Astrocyte (in vitro differentiated cells and primary cell): ENCODE data around the gene PPP1R3E. TPM values are rescaled to one million over a fixed set of nuclear protein-coding genes. Genes with fewer than 3 reads are reported as not detected.

ENCODE experiments used
- DNase-seq: peaks from one replicate; pipeline ENCODE4 v3.0.0-alpha.2; 2010; ENCODE audit warnings: low read depth
- FAIRE-seq: peaks from 2 replicates; lab custom pipeline; 2011; peaks lifted over from hg19 to GRCh38; lab: Jason Lieb, UNC
- H2AFZ ChIP-seq: 2 replicates; pipeline ENCODE4 v1.6.0; 2012; ENCODE audit warnings: low read depth, low read length, inconsistent platforms
- H3K27ac ChIP-seq: 2 replicates; pipeline ENCODE4 v1.5.1; 2011; ENCODE audit warnings: low read depth, low read length, inconsistent platforms
- H3K27me3 ChIP-seq: 2 replicates; pipeline ENCODE4 v1.6.0; 2011; ENCODE audit warnings: low read length, inconsistent platforms; ENCODE audit not compliant: insufficient read depth
- H3K36me3 ChIP-seq: 2 replicates; pipeline ENCODE4 v1.5.1; 2011; ENCODE audit warnings: low read length, inconsistent platforms; ENCODE audit not compliant: insufficient read depth
- H3K4me1 ChIP-seq: 2 replicates; pipeline ENCODE4 v1.5.1; 2011; ENCODE audit warnings: low read length, inconsistent platforms; ENCODE audit not compliant: insufficient read depth
- H3K4me2 ChIP-seq: 2 replicates; pipeline ENCODE4 v1.6.0; 2012; ENCODE audit warnings: low read length, inconsistent platforms
- H3K4me3 ChIP-seq: 2 replicates; pipeline ENCODE4 v1.5.1; 2011; ENCODE audit warnings: low read depth, mild to moderate bottlenecking, low read length, inconsistent platforms; ENCODE audit not compliant: insufficient read depth
- H3K79me2 ChIP-seq: 2 replicates; pipeline ENCODE4 v1.6.0; 2012; ENCODE audit warnings: mild to moderate bottlenecking, low read length, inconsistent platforms; ENCODE audit not compliant: insufficient read depth
- H3K9ac ChIP-seq: 2 replicates; pipeline ENCODE4 v1.6.0; 2012; ENCODE audit warnings: mild to moderate bottlenecking, low read length, inconsistent platforms
- H3K9me3 ChIP-seq: 2 replicates; pipeline ENCODE4 v1.5.1; 2012; ENCODE audit warnings: low read depth, mild to moderate bottlenecking, low read length, inconsistent platforms; ENCODE audit not compliant: insufficient read depth
- H4K20me1 ChIP-seq: 2 replicates; pipeline ENCODE4 v1.6.0; 2012; ENCODE audit warnings: low read length, inconsistent platforms; ENCODE audit not compliant: insufficient read depth
- H3K27ac Mint-ChIP-seq: one replicate; pipeline ENCODE4 v1.8.0; 2021; ENCODE audit warnings: mild to moderate bottlenecking, mixed read lengths; ENCODE audit not compliant: unreplicated experiment
- H3K27me3 Mint-ChIP-seq: one replicate; pipeline ENCODE4 v1.8.0; 2021; ENCODE audit warnings: low read depth, mixed read lengths; ENCODE audit not compliant: unreplicated experiment
- H3K36me3 Mint-ChIP-seq: one replicate; pipeline ENCODE4 v1.8.0; 2021; ENCODE audit warnings: low read depth, mixed read lengths; ENCODE audit not compliant: unreplicated experiment
- H3K4me1 Mint-ChIP-seq: one replicate; pipeline ENCODE4 v1.8.0; 2021; ENCODE audit warnings: low read depth, mixed read lengths; ENCODE audit not compliant: unreplicated experiment
- H3K4me3 Mint-ChIP-seq: one replicate; pipeline ENCODE4 v1.8.0; 2021; ENCODE audit warnings: mild to moderate bottlenecking, moderate library complexity, mixed read lengths; ENCODE audit not compliant: unreplicated experiment
- H3K9me3 Mint-ChIP-seq: one replicate; pipeline ENCODE4 v1.8.0; 2021; ENCODE audit warnings: mild to moderate bottlenecking, mixed read lengths; ENCODE audit not compliant: unreplicated experiment
- EZH2 ChIP-seq: IDR thresholded peaks from 2 replicates; pipeline ENCODE4 v1.6.1; 2012; ENCODE audit warnings: mild to moderate bottlenecking, low read length, inconsistent platforms; ENCODE audit not compliant: insufficient read depth
- total RNA-seq: library from RNA; stranded (reverse); gene quantifications from 2 replicates; pipeline ENCODE4 v1.2.1, GENCODE V29; 2021
- TF ChIP-seq, protein P1 (sequence below): IDR thresholded peaks from 2 replicates; pipeline ENCODE4 v1.5.1; 2011; ENCODE audit warnings: low read depth, mild to moderate bottlenecking, inconsistent platforms, low read length, moderate library complexity; ENCODE audit not compliant: insufficient read depth

The PPP1R3E gene
- total RNA-seq, 1 donor from 2014 or later, result 3.6 TPM

DNA sequence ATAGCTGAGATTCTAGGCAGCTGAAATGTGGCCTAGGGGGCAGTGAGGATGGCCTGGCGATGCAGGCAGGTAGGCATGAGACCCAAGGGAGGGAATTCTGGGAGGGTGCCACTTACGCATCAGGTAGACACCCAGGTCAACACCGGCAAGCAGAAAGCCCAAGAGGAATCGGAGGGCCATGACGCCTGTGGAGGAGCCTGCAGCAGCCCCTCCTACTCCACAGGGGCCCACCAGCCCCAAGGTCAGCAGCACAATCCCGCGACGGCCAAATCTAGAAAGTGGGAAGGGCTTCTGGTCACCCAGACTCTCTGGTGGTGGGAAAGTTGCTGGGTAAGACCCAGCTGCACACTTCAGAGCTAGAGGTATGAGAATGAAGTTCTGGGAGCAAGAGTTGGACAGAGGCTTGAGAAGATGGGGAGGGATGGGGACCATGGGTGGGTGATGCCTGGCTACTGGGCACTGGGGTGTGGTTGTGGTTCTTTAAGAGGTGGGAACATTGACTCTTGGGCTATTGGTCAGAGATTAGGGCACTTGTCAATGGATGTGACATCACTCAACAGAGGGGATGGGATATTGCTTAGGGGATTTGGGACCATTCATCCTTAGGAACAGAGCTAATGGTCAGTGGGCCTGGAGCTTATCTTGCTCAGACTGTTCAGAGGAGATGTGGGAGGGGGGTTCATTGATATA, 46.6 kb upstream of the PPP1R3E start:
- Mint-ChIP-seq H3K27me3 (peaks cover 14% of the 10 kb centered on the region), H3K4me3 (no peak overlapping the region), H3K4me1 (peaks cover 2% of the 10 kb centered on the region), H3K36me3 (peaks cover 21% of the 10 kb centered on the region), H3K9me3 (peaks cover 5% of the 10 kb centered on the region), H3K27ac (no peak overlapping the region)
- H3K27ac ChIP-seq, result no peak overlapping the region
- H4K20me1 ChIP-seq, result peaks cover 5% of the 10 kb centered on the region
- H3K27me3 ChIP-seq, result no peaks in the 10 kb centered on the region
- no peak overlapping the region for H3K4me3 ChIP-seq
- no peak for TF ChIP-seq EZH2
- TF ChIP-seq, protein P1, sequence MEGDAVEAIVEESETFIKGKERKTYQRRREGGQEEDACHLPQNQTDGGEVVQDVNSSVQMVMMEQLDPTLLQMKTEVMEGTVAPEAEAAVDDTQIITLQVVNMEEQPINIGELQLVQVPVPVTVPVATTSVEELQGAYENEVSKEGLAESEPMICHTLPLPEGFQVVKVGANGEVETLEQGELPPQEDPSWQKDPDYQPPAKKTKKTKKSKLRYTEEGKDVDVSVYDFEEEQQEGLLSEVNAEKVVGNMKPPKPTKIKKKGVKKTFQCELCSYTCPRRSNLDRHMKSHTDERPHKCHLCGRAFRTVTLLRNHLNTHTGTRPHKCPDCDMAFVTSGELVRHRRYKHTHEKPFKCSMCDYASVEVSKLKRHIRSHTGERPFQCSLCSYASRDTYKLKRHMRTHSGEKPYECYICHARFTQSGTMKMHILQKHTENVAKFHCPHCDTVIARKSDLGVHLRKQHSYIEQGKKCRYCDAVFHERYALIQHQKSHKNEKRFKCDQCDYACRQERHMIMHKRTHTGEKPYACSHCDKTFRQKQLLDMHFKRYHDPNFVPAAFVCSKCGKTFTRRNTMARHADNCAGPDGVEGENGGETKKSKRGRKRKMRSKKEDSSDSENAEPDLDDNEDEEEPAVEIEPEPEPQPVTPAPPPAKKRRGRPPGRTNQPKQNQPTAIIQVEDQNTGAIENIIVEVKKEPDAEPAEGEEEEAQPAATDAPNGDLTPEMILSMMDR, result no peak
- H2AFZ ChIP-seq, result no peak overlapping the region
- FAIRE-seq, result no peak
- no peaks in the 10 kb centered on the region for H3K4me1 ChIP-seq
- H3K9me3 ChIP-seq, result no peaks in the 10 kb centered on the region
- H3K36me3 ChIP-seq, result no peaks in the 10 kb centered on the region
- no peak overlapping the region for H3K4me2 ChIP-seq
- DNase-seq, result no peak
- no peaks in the 10 kb centered on the region for H3K79me2 ChIP-seq
- no peak overlapping the region for H3K9ac ChIP-seq

DNA sequence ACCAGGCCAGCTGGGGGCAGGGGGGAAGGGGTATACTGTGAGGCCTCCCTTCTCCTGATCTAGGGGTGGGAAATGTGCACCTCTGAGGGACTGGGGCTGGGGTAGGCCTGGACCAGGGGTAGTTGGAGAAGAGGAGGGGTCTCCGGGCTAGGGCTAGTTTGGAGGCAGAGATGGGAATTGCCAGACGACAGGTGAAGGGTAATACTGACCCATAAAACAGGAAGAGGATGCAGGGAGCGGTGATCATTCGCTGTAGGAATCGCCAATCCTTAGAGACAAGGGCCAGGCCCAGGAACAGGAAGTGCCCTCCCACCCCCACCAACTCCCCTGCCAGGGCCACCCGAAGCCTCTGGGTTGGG, 45.6 kb upstream of the PPP1R3E start:
- Histone ChIP-seq H3K27ac (no peak overlapping the region), H3K9me3 (no peaks in the 10 kb centered on the region), H3K79me2 (no peaks in the 10 kb centered on the region), H4K20me1 (peaks cover 5% of the 10 kb centered on the region), H3K4me1 (no peaks in the 10 kb centered on the region), H2AFZ (no peak overlapping the region), H3K36me3 (no peaks in the 10 kb centered on the region), H3K4me2 (no peak overlapping the region), H3K27me3 (no peaks in the 10 kb centered on the region), H3K4me3 (no peak overlapping the region), H3K9ac (no peak overlapping the region)
- Mint-ChIP-seq H3K4me1 (peaks cover 2% of the 10 kb centered on the region), H3K27ac (no peak overlapping the region), H3K4me3 (no peak overlapping the region), H3K27me3 (peaks cover 7% of the 10 kb centered on the region), H3K36me3 (peaks cover 21% of the 10 kb centered on the region), H3K9me3 (peaks cover 4% of the 10 kb centered on the region)
- DNase-seq (no peak), FAIRE-seq (no peak)
- no peak for TF ChIP-seq EZH2
- TF ChIP-seq, protein P1, result no peak
